AG09319 (cell line): ENCODE data around the gene SLC25A24.
"Not testable (repeated sequence)": the region's sequence is repeated elsewhere in the genome, so short reads cannot be mapped to it uniquely, and the experiment has no call there.

Experiments used
- DNase-seq: peaks from one replicate; pipeline ENCODE4 v3.0.0-alpha.2; 2010; ENCODE audit warnings: low read depth; ENCODE audit errors: extremely low read depth
- TF ChIP-seq, protein P1 (sequence below): IDR thresholded peaks from 2 replicates; pipeline ENCODE4 v1.5.1; 2011; ENCODE audit warnings: low read depth, mild to moderate bottlenecking, inconsistent platforms, low read length, moderate library complexity

SLC25A24 gene

DNA sequence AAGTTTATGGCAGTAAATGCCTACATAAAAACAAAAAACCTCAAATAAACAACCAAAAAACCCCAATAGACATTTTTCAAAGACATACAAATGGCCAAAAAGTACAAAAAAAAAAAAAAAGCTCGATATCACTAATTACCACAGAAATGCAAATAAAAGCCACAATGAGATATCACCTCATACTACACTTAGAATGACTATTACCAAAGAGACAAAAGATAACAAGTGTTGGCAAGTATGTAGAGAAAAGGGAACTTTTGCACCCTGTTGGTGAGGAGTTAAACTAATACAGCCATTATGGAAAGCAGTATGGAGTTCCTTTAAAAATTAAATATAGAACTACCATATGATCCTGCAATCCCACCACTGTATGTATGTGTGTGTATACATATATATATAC lies 21.1 kb downstream of the SLC25A24 start:
- TF ChIP-seq, protein P1, sequence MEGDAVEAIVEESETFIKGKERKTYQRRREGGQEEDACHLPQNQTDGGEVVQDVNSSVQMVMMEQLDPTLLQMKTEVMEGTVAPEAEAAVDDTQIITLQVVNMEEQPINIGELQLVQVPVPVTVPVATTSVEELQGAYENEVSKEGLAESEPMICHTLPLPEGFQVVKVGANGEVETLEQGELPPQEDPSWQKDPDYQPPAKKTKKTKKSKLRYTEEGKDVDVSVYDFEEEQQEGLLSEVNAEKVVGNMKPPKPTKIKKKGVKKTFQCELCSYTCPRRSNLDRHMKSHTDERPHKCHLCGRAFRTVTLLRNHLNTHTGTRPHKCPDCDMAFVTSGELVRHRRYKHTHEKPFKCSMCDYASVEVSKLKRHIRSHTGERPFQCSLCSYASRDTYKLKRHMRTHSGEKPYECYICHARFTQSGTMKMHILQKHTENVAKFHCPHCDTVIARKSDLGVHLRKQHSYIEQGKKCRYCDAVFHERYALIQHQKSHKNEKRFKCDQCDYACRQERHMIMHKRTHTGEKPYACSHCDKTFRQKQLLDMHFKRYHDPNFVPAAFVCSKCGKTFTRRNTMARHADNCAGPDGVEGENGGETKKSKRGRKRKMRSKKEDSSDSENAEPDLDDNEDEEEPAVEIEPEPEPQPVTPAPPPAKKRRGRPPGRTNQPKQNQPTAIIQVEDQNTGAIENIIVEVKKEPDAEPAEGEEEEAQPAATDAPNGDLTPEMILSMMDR: no peak
- no peak for DNase-seq

DNA sequence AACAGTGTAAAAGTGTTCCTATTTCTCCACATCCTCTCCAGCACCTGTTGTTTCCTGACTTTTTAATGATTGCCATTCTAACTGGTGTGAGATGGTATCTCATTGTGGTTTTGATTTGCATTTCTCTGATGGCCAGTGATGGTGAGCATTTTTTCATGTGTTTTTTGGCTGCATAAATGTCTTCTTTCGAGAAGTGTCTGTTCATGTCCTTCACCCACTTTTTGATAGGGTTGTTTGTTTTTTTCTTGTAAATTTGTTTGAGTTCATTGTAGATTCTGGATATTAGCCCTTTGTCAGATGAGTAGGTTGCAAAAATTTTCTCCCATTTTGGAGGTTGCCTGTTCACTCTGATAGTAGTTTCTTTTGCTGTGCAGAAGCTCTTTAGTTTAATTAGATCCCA lies 37.7 kb downstream of the SLC25A24 start:
- not testable (repeated sequence) for DNase-seq

DNA sequence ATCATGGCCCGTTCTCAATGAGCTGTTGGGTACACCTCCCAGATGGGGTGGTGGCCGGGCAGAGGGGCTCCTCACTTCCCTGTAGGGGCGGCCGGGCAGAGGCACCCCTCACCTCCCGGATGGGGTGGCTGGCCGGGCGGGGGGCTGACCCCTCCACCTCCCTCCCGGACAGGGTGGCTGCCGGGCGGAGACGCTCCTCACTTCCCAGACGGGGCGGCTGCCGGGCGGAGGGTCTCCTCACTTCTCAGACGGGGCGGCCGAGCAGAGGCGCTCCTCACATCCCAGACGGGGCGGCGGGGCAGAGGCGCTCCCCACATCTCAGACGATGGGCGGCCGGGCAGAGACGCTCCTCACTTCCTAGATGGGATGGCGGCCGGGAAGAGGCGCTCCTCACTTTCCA lies 40.2 kb downstream of the SLC25A24 start:
- not testable (repeated sequence) for DNase-seq

DNA sequence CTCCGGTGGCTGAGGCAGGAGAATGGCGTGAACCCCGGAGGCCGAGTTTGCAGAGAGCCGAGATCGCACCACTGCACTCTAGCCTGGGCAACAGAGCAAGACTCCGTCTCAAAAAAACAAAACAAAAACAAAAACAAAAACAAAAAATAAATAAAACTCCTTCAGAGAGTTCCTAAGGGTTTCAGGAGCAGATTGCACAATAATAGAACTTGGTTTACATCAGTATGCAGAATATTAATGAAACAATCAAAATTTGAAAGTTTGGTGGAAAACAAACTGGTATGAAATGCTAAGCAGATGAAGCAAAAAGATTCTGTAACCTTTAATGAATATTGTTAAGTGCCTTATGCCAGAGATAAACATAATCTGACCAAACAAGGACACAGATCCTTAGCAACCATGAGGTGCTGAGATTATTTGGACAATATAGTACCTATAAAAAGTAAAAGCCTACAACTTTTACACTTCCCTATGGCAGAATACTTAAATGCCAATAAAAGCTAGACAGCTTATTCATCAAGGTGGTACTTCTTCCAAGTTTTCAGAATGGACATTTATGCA lies 41.2 kb downstream of the SLC25A24 start:
- TF ChIP-seq, protein P1: no peak

DNA sequence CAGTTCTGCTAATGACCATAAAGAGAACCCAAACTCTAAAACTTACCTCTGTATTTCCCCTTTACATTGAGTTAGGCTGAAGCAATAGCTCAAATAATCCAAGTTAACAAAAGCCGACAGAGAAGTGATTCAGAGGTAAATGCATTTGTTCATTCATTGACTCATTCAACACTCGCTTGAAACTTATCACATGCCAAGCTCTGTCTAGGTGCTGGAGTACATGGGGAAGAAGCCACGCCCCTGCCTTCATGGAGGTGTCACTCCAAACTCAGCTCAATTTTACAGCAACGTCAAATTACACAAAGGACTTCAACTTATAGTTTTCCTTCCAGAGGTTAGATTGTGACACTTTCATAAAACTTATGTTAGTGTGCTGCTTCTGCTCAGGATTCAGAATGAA lies 45.8 kb downstream of the SLC25A24 start:
- TF ChIP-seq, protein P1: no peak
- DNase-seq: no peak

More for the DNA sequence above, 41.2 kb downstream of the SLC25A24 start:
- no peak for DNase-seq

DNA sequence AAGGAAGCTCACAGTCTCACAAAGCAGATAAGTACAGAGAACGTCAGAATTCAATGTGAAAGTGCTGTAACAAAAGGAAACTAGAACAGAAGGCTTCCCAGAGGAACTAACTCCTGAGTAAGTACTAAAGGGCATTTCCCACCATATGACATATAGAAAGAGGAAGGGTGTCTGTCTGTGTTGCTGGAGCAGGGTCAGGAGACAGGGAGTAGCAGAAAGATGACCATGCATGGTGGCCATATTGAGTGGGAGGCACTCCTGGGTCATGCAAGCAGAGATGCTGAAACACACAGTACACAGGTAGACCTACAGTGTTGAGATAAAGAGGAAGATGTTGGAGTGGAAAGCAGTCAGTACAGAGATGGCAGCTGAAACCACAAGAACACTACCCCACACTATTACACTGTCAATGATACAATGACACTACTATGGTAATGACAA lies 47.3 kb downstream of the SLC25A24 start:
- TF ChIP-seq, protein P1: no peak
- DNase-seq: no peak

DNA sequence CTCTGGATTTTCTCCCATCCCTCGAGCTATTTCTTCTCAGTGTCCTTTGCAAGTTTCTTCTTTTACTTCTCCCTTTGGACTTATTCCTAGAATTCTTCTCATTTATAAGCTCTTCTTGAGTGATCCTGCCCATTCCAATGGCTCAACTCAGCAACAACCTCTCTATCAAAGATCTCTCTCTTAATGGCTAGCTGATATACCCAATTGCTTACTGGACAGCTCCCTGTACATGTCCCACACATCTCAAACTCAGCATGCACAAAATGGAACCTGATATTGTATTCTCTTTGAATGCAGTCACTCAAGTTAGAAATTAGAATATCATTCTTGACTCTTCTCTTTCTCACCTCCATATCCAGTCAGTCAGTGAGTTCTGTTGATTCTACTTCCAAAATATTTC lies 48.6 kb downstream of the SLC25A24 start:
- no peak for DNase-seq
- TF ChIP-seq, protein P1: no peak

DNA sequence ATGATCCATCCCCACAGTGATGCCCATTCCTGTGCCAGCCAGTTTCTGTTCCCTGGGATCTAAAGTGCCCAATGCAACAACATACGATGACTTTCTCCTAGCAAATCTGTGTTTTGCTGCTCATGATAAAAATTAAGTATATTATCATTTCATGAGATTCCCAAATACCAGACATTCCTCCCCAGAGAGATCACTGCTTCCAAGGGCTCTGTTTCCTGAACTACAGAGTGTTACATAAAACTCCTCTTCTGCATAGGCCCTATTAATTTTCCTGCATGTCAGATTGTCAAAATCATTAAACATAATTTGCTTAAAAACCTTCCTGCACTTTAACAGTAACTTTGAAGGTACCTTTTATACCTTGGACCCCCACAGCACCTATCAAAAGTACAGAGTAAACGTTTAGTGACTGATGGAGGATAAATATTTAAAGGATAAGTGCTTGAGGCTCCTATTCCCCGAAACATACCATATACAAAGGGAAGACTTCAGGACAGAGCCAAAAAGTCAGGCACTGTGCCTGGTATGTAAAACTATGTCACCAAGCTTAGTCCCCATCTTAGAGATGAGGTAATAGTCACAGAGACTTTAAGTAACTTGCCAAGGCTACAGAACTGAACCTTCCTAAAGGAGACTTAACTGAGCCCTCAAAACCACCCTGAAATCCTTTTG lies 50.2 kb downstream of the SLC25A24 start:
- TF ChIP-seq, protein P1: no peak
- DNase-seq: no peak

DNA sequence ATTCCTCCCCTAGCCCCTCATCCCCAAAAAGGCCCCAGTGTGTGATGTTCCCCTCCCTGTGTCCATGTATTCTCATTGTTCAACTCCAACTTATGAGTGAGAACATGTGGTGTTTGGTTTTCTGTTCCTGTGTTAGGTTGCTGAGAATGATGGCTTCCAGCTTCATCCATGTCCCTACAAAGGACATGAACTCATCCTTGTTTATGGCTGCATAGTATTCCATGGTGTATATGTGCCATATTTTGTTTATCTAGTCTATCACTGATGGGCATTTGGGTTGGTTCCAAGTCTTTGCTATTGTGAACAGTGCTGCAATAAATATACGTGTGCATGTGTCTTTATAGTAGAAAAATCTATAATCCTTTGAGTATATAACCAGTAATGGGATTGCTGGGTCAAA lies 55.6 kb downstream of the SLC25A24 start:
- DNase-seq: not testable (repeated sequence)
